ENCODE measurements around the gene HS3ST2. TPM values are rescaled to one million over a fixed set of nuclear protein-coding genes. Genes with fewer than 3 reads are reported as not detected.

HS3ST2 gene
- total RNA-seq, 1 experiment from 2014 or later: not detected

GRCh38 chr16:22879466-22879865 is 65.5 kb downstream of the HS3ST2 start:
- H3K4me1 Mint-ChIP-seq (ENCODE audit: low read depth, unreplicated experiment): no peaks in the 10 kb centered on the region
- no peaks in the 10 kb centered on the region for H3K36me3 Mint-ChIP-seq (ENCODE audit: insufficient read depth, unreplicated experiment)
- peaks cover 52% of the 10 kb centered on the region for H3K27me3 Mint-ChIP-seq (ENCODE audit: unreplicated experiment)
- H3K27ac Mint-ChIP-seq (ENCODE audit: unreplicated experiment): no peak overlapping the region
- no peaks in the 10 kb centered on the region for H3K9me3 Mint-ChIP-seq (ENCODE audit: low read depth, unreplicated experiment)
- intact Hi-C loops (cut with micrococcal nuclease; ENCODE audit: unreplicated experiment): no loop called here
- no TSS peak for BruUV-seq (replicated peaks)
- DNase-seq: no peak
- H3K4me3 Mint-ChIP-seq (ENCODE audit: low read depth, unreplicated experiment): no peak overlapping the region
- TF ChIP-seq, protein P1, sequence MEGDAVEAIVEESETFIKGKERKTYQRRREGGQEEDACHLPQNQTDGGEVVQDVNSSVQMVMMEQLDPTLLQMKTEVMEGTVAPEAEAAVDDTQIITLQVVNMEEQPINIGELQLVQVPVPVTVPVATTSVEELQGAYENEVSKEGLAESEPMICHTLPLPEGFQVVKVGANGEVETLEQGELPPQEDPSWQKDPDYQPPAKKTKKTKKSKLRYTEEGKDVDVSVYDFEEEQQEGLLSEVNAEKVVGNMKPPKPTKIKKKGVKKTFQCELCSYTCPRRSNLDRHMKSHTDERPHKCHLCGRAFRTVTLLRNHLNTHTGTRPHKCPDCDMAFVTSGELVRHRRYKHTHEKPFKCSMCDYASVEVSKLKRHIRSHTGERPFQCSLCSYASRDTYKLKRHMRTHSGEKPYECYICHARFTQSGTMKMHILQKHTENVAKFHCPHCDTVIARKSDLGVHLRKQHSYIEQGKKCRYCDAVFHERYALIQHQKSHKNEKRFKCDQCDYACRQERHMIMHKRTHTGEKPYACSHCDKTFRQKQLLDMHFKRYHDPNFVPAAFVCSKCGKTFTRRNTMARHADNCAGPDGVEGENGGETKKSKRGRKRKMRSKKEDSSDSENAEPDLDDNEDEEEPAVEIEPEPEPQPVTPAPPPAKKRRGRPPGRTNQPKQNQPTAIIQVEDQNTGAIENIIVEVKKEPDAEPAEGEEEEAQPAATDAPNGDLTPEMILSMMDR (IDR thresholded peaks at IDR 0.05; ENCODE audit: unreplicated experiment): no peak
- CTCF ChIA-PET: interaction anchor here (1.9 kb wide), 1 partner anchor 31 kb away, joined by 4 read pairs; no protein-coding TSS in a partner anchor

DNA sequence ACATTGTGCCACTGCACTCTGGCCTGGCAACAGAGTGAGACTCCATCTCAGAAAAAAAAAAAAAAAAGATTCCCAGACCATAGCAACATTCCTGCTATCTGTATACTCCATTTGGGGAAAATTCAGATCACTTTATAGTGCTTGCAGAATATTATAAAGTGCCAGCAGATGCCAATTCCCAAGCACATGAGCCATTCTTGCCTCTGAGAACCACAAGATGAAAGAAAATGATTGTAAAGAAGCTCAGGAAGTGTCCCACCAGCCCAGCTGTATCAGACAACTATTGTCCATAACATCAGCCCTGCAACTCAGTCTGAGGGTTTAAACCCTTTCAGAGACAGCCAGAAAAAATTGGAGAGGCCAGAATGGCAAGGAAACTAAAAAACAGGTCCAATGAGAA is 69.0 kb downstream of the HS3ST2 start:
- H3K27ac Mint-ChIP-seq (ENCODE audit: unreplicated experiment): no peak overlapping the region
- no peak for DNase-seq
- H3K27me3 Mint-ChIP-seq (ENCODE audit: unreplicated experiment): peaks cover 40% of the 10 kb centered on the region
- TF ChIP-seq, protein P1 (IDR thresholded peaks at IDR 0.05; ENCODE audit: unreplicated experiment): no peak
- no peak overlapping the region for H3K4me3 Mint-ChIP-seq (ENCODE audit: low read depth, unreplicated experiment)
- intact Hi-C loops (cut with micrococcal nuclease; ENCODE audit: unreplicated experiment): no loop called here
- peaks cover 12% of the 10 kb centered on the region for H3K4me1 Mint-ChIP-seq (ENCODE audit: low read depth, unreplicated experiment)
- BruUV-seq (replicated peaks): no TSS peak
- H3K36me3 Mint-ChIP-seq (ENCODE audit: insufficient read depth, unreplicated experiment): no peaks in the 10 kb centered on the region
- no peaks in the 10 kb centered on the region for H3K9me3 Mint-ChIP-seq (ENCODE audit: low read depth, unreplicated experiment)
- CTCF ChIA-PET: interaction anchor here (0.7 to 1.5 kb wide), 2 partner anchors 18 to 159 kb away, joined by 3 read pairs; no protein-coding TSS in a partner anchor

- intact Hi-C loops (cut with micrococcal nuclease; ENCODE audit: unreplicated experiment): no loop called here
- TF ChIP-seq, protein P1 (IDR thresholded peaks at IDR 0.05; ENCODE audit: unreplicated experiment): no peak
- H3K9me3 Mint-ChIP-seq (ENCODE audit: low read depth, unreplicated experiment): no peaks in the 10 kb centered on the region
- CTCF ChIA-PET: no interaction called here
- peaks cover 12% of the 10 kb centered on the region for H3K4me1 Mint-ChIP-seq (ENCODE audit: low read depth, unreplicated experiment)
- peaks cover 24% of the 10 kb centered on the region for H3K27me3 Mint-ChIP-seq (ENCODE audit: unreplicated experiment)
- no peak overlapping the region for H3K4me3 Mint-ChIP-seq (ENCODE audit: low read depth, unreplicated experiment)
- no TSS peak for BruUV-seq (replicated peaks)
- H3K36me3 Mint-ChIP-seq (ENCODE audit: insufficient read depth, unreplicated experiment): no peaks in the 10 kb centered on the region
- DNase-seq: no peak
- H3K27ac Mint-ChIP-seq (ENCODE audit: unreplicated experiment): no peak overlapping the region
Measured at GRCh38 chr16:22885951-22886350, 72.0 kb downstream of the HS3ST2 start.

DNA sequence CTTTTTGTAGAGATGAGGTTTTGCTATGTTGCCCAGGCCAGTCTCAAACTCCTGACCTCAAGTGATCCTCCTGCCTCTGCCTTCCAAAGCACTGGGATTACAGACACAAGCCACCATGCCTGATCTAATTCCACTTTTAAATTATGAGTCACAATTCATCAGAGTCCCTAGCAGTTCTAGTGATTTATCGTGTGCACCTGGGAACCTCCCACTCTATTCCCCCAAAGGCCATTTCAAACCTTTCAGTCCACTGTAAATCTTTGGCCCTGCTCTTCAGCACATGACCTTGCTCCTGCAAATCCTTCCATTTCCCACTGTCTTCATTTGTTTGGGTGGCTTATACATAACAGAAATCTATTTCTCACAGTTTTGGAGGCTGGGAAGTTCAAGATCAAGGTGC is 73.0 kb downstream of the HS3ST2 start:
- intact Hi-C loops (cut with micrococcal nuclease; ENCODE audit: unreplicated experiment): no loop called here
- DNase-seq: no peak
- H3K4me3 Mint-ChIP-seq (ENCODE audit: low read depth, unreplicated experiment): no peak overlapping the region
- H3K9me3 Mint-ChIP-seq (ENCODE audit: low read depth, unreplicated experiment): no peaks in the 10 kb centered on the region
- H3K4me1 Mint-ChIP-seq (ENCODE audit: low read depth, unreplicated experiment): peaks cover 12% of the 10 kb centered on the region
- no TSS peak for BruUV-seq (replicated peaks)
- peaks cover 14% of the 10 kb centered on the region for H3K27me3 Mint-ChIP-seq (ENCODE audit: unreplicated experiment)
- TF ChIP-seq, protein P1 (IDR thresholded peaks at IDR 0.05; ENCODE audit: unreplicated experiment): no peak
- H3K36me3 Mint-ChIP-seq (ENCODE audit: insufficient read depth, unreplicated experiment): no peaks in the 10 kb centered on the region
- CTCF ChIA-PET: no interaction called here
- H3K27ac Mint-ChIP-seq (ENCODE audit: unreplicated experiment): no peak overlapping the region
